SK-N-MC (cell line): ENCODE data around the gene TTC31.
"Not testable (repeated sequence)": the region's sequence is repeated elsewhere in the genome, so short reads cannot be mapped to it uniquely, and the experiment has no call there.

Source experiments
- DNase-seq: peaks from one replicate; pipeline ENCODE4 v3.0.0-alpha.2; 2011; ENCODE audit warnings: low read depth, low spot score
- H3K27ac ChIP-seq: fragments of 200-600 bp; sonication (generic); 2 replicates; pipeline ENCODE4 v1.5.1; 2016; ENCODE audit warnings: mixed run types
- H3K36me3 ChIP-seq: fragments of 200-600 bp; sonication (generic); 2 replicates; pipeline ENCODE4 v1.6.1; 2017; ENCODE audit warnings: antibody characterized with exemption, low read length, mixed read lengths; ENCODE audit not compliant: insufficient read depth
- H3K4me3 ChIP-seq: fragments of 200-600 bp; sonication (generic); 2 replicates; pipeline ENCODE4 v1.5.1; 2016
- H3K9ac ChIP-seq: fragments of 200-600 bp; sonication (generic); 2 replicates; pipeline ENCODE4 v1.8.0; 2017; ENCODE audit warnings: mixed run types, mixed read lengths; ENCODE audit not compliant: insufficient read length
- H3K9me3 ChIP-seq: fragments of 200-600 bp; sonication (generic); 2 replicates; pipeline ENCODE4 v1.6.1; 2017; ENCODE audit warnings: low read depth, mild to moderate bottlenecking, antibody characterized with exemption, low read length, moderate library complexity, mixed read lengths
- EZH2 ChIP-seq: fragments of 200-600 bp; sonication (generic); IDR thresholded peaks from one replicate; pipeline ENCODE4 v1.6.1; 2017; ENCODE audit warnings: antibody characterized with exemption
- FOXP2 ChIP-seq: optimal IDR thresholded peaks from 2 replicates; pipeline ENCODE3; 2011; ENCODE audit warnings: mild to moderate bottlenecking, moderate library complexity; ENCODE audit not compliant: insufficient read depth; ENCODE audit errors: extremely low read length, control extremely low read depth
- POLR2AphosphoS5 ChIP-seq: IDR thresholded peaks from 2 replicates; pipeline ENCODE4 v1.6.1; 2012; ENCODE audit warnings: mild to moderate bottlenecking, low read depth, low read length, borderline replicate concordance

TTC31 gene

GRCh38 chr2:74454654-74455511 lies 28.0 kb upstream of the TTC31 start, which contains the start of gene INO80B:
Gene INO80B, plus strand, starts transcription at chr2:74455087. Its CDS starts 30 bp downstream, at chr2:74455117.
- H3K27ac ChIP-seq, result 0 out of 2 replicates have a peak within 1 kb of the TSS, but pooled peaks have one; percentile 56

GRCh38 chr2:74457129-74457548 lies 25.7 kb upstream of the TTC31 start:
- no peak for DNase-seq
- no peak overlapping the region for H3K27ac ChIP-seq
- TF ChIP-seq FOXP2 (no peak), EZH2 (no peak), POLR2AphosphoS5 (no peak)
- H3K9ac ChIP-seq, result peak overlapping the region; percentile 86
- no peaks in the 10 kb centered on the region for H3K9me3 ChIP-seq
- H3K4me3 ChIP-seq, result peak overlapping the region; percentile 99
- H3K36me3 ChIP-seq, result peaks cover 5% of the 10 kb centered on the region; the same call in 1 of the 2 replicates

More at GRCh38 chr2:74454654-74455511, 28.0 kb upstream of the TTC31 start, which contains the start of gene INO80B:
- Histone ChIP-seq H3K36me3 (no peaks in the 10 kb centered on the region), H3K9ac (peak within 1 kb of the TSS; percentile 71), H3K4me3 (peak within 1 kb of the TSS; percentile 87), H3K9me3 (no peaks in the 10 kb centered on the region)
- DNase-seq, result peak; percentile 95
- TF ChIP-seq POLR2AphosphoS5, result peak; percentile 83
- no peak for TF ChIP-seq EZH2
- peak; percentile 98 for TF ChIP-seq FOXP2

DNA sequence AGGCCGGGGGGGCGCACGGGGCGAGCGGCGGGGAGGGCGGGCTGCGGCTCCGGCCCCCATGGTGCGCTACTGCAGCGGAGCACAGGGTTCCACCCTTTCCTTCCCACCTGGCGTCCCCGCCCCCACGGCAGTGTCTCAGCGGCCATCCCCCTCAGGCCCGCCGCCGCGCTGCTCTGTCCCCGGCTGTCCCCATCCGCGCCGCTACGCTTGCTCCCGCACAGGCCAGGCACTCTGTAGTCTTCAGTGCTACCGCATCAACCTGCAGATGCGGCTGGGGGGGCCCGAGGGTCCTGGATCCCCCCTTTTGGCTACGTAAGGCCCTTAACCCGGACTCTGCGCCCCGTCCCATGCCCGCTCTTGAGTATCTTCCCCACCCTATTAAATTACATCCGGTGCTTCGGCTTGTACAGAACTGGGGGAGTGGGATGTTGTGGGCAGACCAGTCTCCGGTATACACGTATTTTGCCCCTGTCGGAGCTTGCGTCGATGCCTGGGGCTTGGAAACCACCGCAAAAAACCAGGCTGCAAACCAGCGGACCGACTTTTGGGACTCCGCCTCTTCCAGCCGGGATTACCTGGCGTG lies 25.2 kb upstream of the TTC31 start:
- peak overlapping the region; percentile 65 for H3K27ac ChIP-seq

DNA sequence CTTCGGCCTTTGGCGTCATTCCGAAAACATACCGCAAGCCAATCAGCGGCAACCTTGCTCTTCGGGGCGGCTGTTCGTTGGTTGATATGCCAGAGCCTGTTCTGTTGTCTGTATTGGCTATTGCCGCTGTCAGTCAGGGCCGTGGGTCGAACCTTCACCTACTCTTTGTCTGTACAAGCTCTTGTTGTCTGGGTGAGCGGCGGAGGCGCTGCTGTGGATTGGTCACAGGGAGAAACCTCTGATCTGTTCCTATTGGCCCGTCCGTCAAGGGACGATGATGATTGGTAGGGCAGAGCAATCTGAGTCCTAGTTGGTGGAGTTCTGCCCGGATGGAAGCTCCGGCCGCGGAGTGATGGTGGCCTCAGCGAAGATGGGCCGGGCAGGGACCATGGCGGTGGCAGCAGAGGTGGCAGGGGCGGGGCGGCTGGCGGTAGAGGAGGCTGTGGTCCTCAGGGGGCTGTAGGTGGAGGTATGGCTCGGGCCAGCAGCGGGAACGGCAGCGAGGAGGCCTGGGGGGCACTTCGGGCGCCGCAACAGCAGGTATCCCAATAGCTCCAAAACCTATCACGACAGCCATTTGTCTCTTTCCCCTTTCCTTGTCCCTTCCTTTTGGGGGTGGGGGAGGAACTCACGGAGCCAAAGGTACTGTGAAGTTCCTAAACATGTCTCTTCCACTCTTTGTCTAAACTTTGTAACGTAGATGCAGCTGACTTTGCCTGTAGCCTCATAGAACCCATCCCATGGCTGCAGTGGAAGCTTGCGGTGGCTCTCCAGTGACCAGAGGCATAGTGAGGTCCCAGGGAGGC lies 24.5 kb upstream of the TTC31 start, which contains the start of gene WBP1:
Gene WBP1, plus strand, starts transcription at position 307 of the 806 bp plus-strand sequence. Its CDS starts 165 bp downstream, at position 472.
- DNase-seq, result peak; percentile 100
- TF ChIP-seq EZH2 (no peak), POLR2AphosphoS5 (peak; percentile 0; the same call in 1 of the 2 replicates)
- H3K9ac ChIP-seq, result peak within 1 kb of the TSS; percentile 92
- peak within 1 kb of the TSS; percentile 65 for H3K27ac ChIP-seq
- H3K9me3 ChIP-seq, result no peaks in the 10 kb centered on the region
- peak within 1 kb of the TSS; percentile 99 for H3K4me3 ChIP-seq
- peaks cover 17% of the 10 kb centered on the region; the same call in 1 of the 2 replicates for H3K36me3 ChIP-seq

More for the DNA sequence above, 25.2 kb upstream of the TTC31 start:
- Histone ChIP-seq H3K9ac (peak overlapping the region; percentile 86), H3K36me3 (peaks cover 10% of the 10 kb centered on the region; the same call in 1 of the 2 replicates), H3K9me3 (no peaks in the 10 kb centered on the region), H3K4me3 (peak overlapping the region; percentile 99)
- TF ChIP-seq FOXP2, result no peak
- TF ChIP-seq POLR2AphosphoS5, result peak; percentile 69; the same call in 1 of the 2 replicates
- DNase-seq, result no peak

DNA sequence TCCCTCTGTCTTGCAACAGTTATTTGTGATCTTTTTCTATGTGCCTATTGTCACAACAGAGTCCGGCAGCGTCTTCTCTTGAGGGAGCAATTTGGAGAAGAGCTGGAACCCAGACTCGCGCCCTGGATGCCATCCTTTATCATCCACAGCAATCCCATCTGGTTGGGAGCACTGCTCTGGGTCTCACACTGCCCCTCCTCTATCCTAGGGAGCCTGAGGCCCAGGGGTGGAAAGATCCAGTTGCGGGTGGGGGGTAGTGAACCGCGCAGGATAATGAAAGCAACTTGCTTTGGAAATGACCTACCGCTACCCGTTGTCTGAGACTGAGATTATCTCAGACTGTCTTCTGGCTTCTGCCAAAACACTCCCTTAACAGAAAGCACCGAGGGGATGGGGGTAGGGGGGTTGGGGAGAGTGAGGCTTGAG lies 23.9 kb upstream of the TTC31 start:
- Histone ChIP-seq H3K9me3 (no peaks in the 10 kb centered on the region), H3K27ac (0 out of 2 replicates have a peak overlapping the region, but pooled peaks have one; percentile 46), H3K36me3 (peaks cover 17% of the 10 kb centered on the region; the same call in 1 of the 2 replicates), H3K4me3 (peak overlapping the region; percentile 99), H3K9ac (peak overlapping the region; percentile 92)
- no peak for TF ChIP-seq EZH2
- TF ChIP-seq FOXP2, result no peak
- no peak for TF ChIP-seq POLR2AphosphoS5
- no peak for DNase-seq

DNA sequence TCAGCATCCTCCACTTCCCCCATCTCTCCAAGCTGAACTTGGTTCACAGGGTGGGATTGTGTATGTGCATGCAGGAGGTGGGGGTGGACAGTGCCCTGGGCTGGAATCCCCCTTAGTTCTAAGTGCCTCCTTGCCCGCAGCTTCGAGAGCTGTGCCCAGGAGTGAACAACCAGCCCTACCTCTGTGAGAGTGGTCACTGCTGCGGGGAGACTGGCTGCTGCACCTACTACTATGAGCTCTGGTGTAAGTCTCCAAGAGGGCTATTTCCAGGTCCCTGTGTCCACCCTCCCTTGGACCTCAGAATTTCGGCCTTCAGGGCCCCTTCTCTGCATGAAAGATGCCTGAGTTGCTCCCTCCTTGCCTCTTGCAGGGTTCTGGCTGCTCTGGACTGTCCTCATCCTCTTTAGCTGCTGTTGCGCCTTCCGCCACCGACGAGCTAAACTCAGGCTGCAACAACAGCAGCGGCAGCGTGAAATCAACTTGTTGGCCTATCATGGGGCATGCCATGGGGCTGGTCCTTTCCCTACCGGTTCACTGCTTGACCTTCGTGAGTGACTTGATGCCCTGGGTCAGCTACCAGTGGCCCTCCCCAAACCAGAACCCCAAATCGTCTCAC lies 23.3 kb upstream of the TTC31 start:
- H3K9ac ChIP-seq, H3K27ac ChIP-seq, H3K9me3 ChIP-seq, DNase-seq: not testable (repeated sequence)
- Histone ChIP-seq H3K36me3 (peaks cover 17% of the 10 kb centered on the region; the same call in 1 of the 2 replicates), H3K4me3 (peak overlapping the region; percentile 99)

- H3K36me3 ChIP-seq, result peaks cover 17% of the 10 kb centered on the region; the same call in 1 of the 2 replicates
- not testable (repeated sequence) for H3K9ac ChIP-seq, H3K4me3 ChIP-seq, H3K27ac ChIP-seq, H3K9me3 ChIP-seq, DNase-seq
These were observed 22.7 kb upstream of the TTC31 start for GRCh38 chr2:74460187-74460586.

DNA sequence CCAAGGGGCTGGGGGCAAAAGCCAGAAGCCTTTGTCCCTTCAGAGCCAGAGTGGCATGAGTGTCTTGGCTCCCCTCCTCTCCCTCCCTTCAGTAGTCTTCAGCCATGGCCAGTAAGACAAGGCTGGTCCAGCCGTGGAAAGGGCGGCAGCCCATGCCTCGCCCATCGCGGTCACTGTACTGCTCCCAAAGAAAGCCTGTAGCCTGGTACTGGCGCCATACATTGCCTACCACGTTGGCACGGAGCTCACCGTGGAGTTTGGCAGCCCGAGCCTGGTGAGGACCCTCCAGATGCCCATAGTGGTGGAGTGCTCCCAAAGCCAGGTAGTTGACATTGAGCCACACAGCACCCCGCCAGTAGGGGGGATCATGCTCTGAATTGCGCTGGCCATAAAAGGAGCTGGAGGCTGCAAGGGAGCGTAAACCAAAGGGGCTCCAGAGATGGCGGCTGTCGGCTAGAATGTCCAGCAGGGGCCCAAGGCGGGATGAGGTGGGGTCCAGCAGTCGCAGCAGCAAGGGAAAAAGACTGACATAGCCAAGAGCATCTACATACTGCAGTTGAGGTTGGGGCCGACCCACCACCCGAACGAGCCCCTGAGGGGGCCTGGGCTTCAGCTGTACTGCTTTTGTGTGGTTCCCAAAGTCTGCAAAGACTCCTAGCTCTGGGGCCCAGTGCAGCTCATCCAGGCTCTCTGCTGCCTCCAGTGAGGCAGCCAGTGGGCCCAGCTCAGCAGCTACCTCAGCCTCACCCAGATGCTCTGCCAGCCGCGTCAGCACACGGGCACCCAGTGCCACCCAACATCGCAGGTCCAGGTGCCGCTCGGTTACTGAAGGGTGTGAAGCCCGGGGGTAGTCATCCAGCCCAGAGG lies 21.5 kb upstream of the TTC31 start:
- Histone ChIP-seq H3K36me3 (peaks cover 17% of the 10 kb centered on the region; the same call in 1 of the 2 replicates), H3K9ac (no peak overlapping the region), H3K4me3 (no peak overlapping the region), H3K9me3 (no peaks in the 10 kb centered on the region), H3K27ac (no peak overlapping the region)
- no peak for TF ChIP-seq FOXP2
- no peak for DNase-seq
